Smooth muscle cell (in vitro differentiated cells): ENCODE data around the gene RPUSD1. TPM values are rescaled to one million over a fixed set of nuclear protein-coding genes. Genes with fewer than 3 reads are reported as not detected.
"Not testable (repeated sequence)": the region's sequence is repeated elsewhere in the genome, so short reads cannot be mapped to it uniquely, and the experiment has no call there.

Experiments used
- DNase-seq: peaks from one replicate; lab custom pipeline; 2025; ENCODE audit not compliant: unreplicated experiment; lab: John Stamatoyannopoulos, UW
- H2AFZ ChIP-seq: fragments of 200-600 bp; sonication (generic); 2 replicates; pipeline ENCODE4 v1.6.0; 2016; ENCODE audit warnings: antibody characterized with exemption, low read depth, mild to moderate bottlenecking
- H3F3A ChIP-seq: fragments of 200-600 bp; sonication (generic); 2 replicates; pipeline ENCODE4 v1.6.0; 2017; ENCODE audit warnings: antibody characterized with exemption, low read depth
- H3K27ac ChIP-seq: fragments of 200-600 bp; sonication (generic); 2 replicates; pipeline ENCODE4 v1.5.1; 2016; ENCODE audit warnings: low read depth, mild to moderate bottlenecking
- H3K27me3 ChIP-seq: fragments of 200-600 bp; sonication (generic); 2 replicates; pipeline ENCODE4 v1.6.1; 2016; ENCODE audit warnings: low read depth, mild to moderate bottlenecking
- H3K36me3 ChIP-seq: fragments of 200-600 bp; sonication (generic); 2 replicates; pipeline ENCODE4 v1.5.1; 2016; ENCODE audit warnings: low read depth
- H3K4me1 ChIP-seq: fragments of 200-600 bp; sonication (generic); 2 replicates; pipeline ENCODE4 v1.5.1; 2016; ENCODE audit warnings: low read depth
- H3K4me2 ChIP-seq: fragments of 200-600 bp; sonication (generic); 2 replicates; pipeline ENCODE4 v1.6.0; 2016; ENCODE audit warnings: mild to moderate bottlenecking
- H3K4me3 ChIP-seq: fragments of 200-600 bp; sonication (generic); 2 replicates; pipeline ENCODE4 v1.5.1; 2016; ENCODE audit warnings: mild to moderate bottlenecking
- H3K79me2 ChIP-seq: fragments of 200-600 bp; sonication (generic); 2 replicates; pipeline ENCODE4 v1.6.0; 2016; ENCODE audit warnings: low read depth, mild to moderate bottlenecking
- H3K9ac ChIP-seq: fragments of 200-600 bp; sonication (generic); 2 replicates; pipeline ENCODE4 v1.6.0; 2016; ENCODE audit warnings: low read depth
- H3K9me3 ChIP-seq: fragments of 200-600 bp; sonication (generic); replicated peaks from 2 replicates; pipeline ENCODE4 v1.5.1; 2016; ENCODE audit warnings: low read depth
- H4K20me1 ChIP-seq: fragments of 200-600 bp; sonication (generic); 2 replicates; pipeline ENCODE4 v1.6.0; 2016; ENCODE audit warnings: low read depth
- WGBS: methylation state at CpG from one replicate; pipeline ENCODE4 v1.1.7; 2016; ENCODE audit warnings: low lambda C conversion rate; 5-methylcytosine and 5-hydroxymethylcytosine counted together
- polyA plus RNA-seq: library from polyadenylated mRNA; unstranded; fragments of >200 nt; fragmentation: Nextera tagmentation; extraction: Ambion mirVana; gene quantifications from 2 replicates; pipeline ENCODE4 v1.2.1, GENCODE V29; 2016
- total RNA-seq: library from RNA; depleted of rRNA; stranded (reverse); fragments of >200 nt; gene quantifications from 2 replicates; pipeline ENCODE4 v1.2.3, GENCODE V29; 2014
- TF ChIP-seq, protein P1 (sequence below): fragments of 200-600 bp; sonication (generic); IDR thresholded peaks from 2 replicates; pipeline ENCODE4 v1.5.1; 2017; ENCODE audit warnings: borderline replicate concordance, mild to moderate bottlenecking, antibody characterized with exemption; ENCODE audit not compliant: insufficient read depth, poor library complexity, severe bottlenecking

The RPUSD1 gene
- total and polyA plus RNA-seq, 2 experiments from 2014 or later = 7.8 to 20.8 TPM

DNA sequence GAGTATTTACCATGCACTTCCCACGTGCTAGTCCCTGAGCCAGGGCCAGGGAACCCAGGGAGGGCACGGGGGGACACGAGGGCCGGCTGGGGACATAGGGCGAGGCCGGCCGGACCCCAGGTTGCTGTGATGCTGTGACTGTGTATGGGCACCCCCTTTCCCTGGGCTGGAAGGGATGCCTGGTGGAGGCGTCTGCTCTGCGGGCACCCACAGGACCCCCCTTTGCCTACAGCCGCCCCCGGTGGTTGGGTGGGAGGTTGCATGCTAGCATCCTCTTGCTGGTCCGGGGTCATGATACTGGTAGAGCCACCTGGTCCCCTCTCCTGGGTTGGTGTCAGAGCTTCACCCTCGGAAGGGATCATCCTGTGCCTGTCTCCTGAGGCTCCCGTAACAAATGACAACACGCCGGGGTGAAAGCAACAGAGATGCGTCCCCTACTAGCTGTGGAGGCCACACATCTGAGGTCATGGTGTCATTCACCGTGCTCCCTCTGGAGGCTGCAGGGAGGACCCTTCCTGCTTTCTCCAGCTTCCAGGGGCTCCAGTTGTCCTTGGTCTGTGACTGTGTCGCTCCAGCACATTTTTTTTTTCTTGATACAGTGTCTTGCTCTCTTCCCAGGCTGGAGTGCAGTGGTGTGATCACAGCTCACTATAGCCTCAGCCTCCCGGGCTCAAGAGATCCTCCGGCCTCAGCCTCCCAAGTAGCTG lies 44.2 kb downstream of the RPUSD1 start:
- Histone ChIP-seq H3K9me3 (no peaks in the 10 kb centered on the region), H3K4me2 (no peak overlapping the region), H4K20me1 (no peaks in the 10 kb centered on the region), H3K27me3 (no peaks in the 10 kb centered on the region), H3K9ac (no peak overlapping the region), H2AFZ (no peak overlapping the region), H3F3A (no peaks in the 10 kb centered on the region), H3K4me3 (no peak overlapping the region), H3K4me1 (peaks cover 5% of the 10 kb centered on the region), H3K36me3 (no peaks in the 10 kb centered on the region), H3K79me2 (no peaks in the 10 kb centered on the region), H3K27ac (no peak overlapping the region)
- TF ChIP-seq, protein P1, sequence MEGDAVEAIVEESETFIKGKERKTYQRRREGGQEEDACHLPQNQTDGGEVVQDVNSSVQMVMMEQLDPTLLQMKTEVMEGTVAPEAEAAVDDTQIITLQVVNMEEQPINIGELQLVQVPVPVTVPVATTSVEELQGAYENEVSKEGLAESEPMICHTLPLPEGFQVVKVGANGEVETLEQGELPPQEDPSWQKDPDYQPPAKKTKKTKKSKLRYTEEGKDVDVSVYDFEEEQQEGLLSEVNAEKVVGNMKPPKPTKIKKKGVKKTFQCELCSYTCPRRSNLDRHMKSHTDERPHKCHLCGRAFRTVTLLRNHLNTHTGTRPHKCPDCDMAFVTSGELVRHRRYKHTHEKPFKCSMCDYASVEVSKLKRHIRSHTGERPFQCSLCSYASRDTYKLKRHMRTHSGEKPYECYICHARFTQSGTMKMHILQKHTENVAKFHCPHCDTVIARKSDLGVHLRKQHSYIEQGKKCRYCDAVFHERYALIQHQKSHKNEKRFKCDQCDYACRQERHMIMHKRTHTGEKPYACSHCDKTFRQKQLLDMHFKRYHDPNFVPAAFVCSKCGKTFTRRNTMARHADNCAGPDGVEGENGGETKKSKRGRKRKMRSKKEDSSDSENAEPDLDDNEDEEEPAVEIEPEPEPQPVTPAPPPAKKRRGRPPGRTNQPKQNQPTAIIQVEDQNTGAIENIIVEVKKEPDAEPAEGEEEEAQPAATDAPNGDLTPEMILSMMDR = peak; percentile 16
- DNase-seq = no peak
- 91% methylated on average over 21 of the region's 21 CpGs for WGBS

DNA sequence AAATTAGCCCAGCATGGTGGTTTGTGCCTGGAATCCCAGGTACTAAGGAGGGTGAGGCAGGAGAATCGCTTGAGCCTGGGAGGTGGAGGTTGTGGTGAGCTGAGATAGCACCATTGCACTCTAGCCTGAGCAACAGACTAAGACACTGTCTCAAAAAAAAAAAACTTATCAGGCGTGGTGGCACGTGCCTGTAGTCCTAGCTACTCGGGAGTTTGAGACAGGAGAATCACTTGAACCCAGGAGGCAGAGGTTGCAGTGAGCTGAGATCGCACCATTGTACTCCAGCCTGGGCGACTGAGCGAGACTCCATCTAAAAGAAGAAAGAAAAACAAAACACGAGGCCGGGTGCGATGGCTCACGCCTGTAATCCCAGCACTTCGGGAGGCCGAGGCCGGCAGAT lies 45.3 kb downstream of the RPUSD1 start:
- H3K4me2 ChIP-seq, H3K4me1 ChIP-seq, H3K4me3 ChIP-seq, H2AFZ ChIP-seq, H3K9me3 ChIP-seq, DNase-seq, H3K9ac ChIP-seq, H3K27me3 ChIP-seq, H3K27ac ChIP-seq, H4K20me1 ChIP-seq, H3K36me3 ChIP-seq, H3F3A ChIP-seq, H3K79me2 ChIP-seq: not testable (repeated sequence)
- WGBS = 94% methylated on average over 14 of the region's 14 CpGs

DNA sequence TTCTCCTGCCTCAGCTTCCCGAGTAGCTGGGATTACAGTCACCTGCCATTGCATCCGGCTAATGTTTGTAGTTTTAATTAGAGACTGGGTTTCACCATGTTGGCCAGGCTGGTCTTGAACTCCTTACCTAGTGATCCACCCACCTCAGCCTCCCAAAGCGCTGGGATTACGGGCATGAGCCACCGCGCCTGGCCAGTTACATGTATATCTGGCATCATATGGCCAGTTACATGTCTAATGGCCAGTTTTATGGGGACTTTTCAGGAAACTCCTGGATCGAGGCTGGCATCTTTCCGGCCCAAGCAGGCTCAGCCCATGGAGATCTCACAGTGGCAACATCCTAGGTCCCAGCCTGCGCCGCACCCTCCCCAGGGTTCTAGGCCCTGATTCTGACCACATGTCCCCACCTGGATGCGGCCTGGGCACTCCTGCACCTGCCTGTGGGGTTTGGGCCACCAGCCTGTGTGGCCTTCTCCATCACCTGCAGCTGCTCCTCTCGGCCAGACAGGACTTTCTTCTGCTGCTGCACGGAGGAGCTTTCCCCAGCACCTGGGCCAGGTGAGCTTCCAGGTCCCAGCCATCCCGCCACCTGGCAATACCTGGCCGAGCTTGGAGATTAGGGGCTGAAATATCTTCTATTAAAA lies 46.1 kb downstream of the RPUSD1 start:
- no peak overlapping the region for H3K4me3 ChIP-seq
- no peak for DNase-seq
- H3K36me3 ChIP-seq = no peaks in the 10 kb centered on the region
- WGBS = 98% methylated on average over 15 of the region's 15 CpGs
- H2AFZ ChIP-seq = no peak overlapping the region
- no peak overlapping the region for H3K4me2 ChIP-seq
- no peaks in the 10 kb centered on the region for H4K20me1 ChIP-seq
- no peaks in the 10 kb centered on the region for H3F3A ChIP-seq
- H3K4me1 ChIP-seq = peaks cover 5% of the 10 kb centered on the region
- H3K27ac ChIP-seq = no peak overlapping the region
- H3K79me2 ChIP-seq = no peaks in the 10 kb centered on the region
- H3K27me3 ChIP-seq = no peaks in the 10 kb centered on the region
- TF ChIP-seq, protein P1 = no peak
- H3K9ac ChIP-seq = no peak overlapping the region
- no peaks in the 10 kb centered on the region for H3K9me3 ChIP-seq

DNA sequence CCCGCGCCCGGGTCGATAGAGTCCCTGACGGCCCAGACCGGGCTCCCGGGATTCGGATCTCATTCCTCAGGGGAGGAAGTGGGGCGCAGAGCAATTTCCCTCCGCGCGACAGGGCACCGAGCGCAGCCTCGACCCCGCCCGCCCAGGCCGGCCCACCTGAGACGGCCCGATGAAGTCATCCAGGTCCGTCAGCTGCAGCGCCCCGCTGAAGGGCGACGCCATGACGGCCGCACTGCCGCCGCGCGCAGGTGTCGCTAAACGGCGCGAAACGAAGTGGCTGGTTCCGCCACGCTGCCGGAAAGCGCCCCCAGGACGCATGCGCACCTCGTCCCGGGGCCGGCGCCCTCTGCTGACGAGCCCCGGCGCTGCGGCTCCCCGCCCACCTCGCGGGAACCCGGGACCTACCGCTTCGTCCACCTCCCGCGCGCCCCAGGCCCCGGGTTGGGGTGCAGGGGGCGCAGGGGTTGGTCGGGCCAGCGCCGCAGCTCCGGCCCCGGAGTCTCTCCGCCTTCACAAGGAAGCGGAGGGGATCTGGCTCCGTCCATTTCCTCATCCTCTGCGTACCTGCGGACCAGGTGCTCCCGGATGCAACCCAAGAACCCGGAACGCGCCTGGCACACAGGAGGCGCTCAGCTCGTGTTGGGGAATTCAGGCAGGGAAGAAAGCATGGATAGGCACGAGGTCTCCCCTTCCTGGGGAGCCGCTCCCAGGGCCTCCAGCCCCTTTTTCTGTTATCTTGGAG lies 47.2 kb downstream of the RPUSD1 start, which contains the start of gene CIAO3:
CIAO3 (minus strand) TSS at position 234 of the 742 bp plus-strand sequence; CDS start at position 222, 12 bp downstream.
- no peaks in the 10 kb centered on the region for H3K36me3 ChIP-seq
- 1% methylated on average over 71 of the region's 79 CpGs for WGBS
- no peaks in the 10 kb centered on the region for H3K79me2 ChIP-seq
- no peaks in the 10 kb centered on the region for H3K27me3 ChIP-seq
- no peaks in the 10 kb centered on the region for H3F3A ChIP-seq
- H3K9me3 ChIP-seq = no peaks in the 10 kb centered on the region
- H3K9ac ChIP-seq = peak within 1 kb of the TSS; percentile 91
- H3K4me3 ChIP-seq = peak within 1 kb of the TSS; percentile 95
- H2AFZ ChIP-seq = peak within 1 kb of the TSS; percentile 99
- peak within 1 kb of the TSS; percentile 44 for H3K27ac ChIP-seq
- H3K4me1 ChIP-seq = peaks cover 5% of the 10 kb centered on the region
- H3K4me2 ChIP-seq = peak within 1 kb of the TSS; percentile 99
- DNase-seq = peak; percentile 75
- TF ChIP-seq, protein P1 = peak; percentile 86
- H4K20me1 ChIP-seq = no peaks in the 10 kb centered on the region
